ENCODE measurements around the gene CDC42BPA.

Gene CDC42BPA

GRCh38 chr1:226987179-226987536 lies 331.1 kb downstream of the CDC42BPA start (continued):
- TF ChIP-seq ZNF565 (CRISPR knock-in tag; conservative IDR thresholded peaks at IDR 0.05; ENCODE audit: low read depth) = no peak
- no peak for TF ChIP-seq PATZ1 (CRISPR knock-in tag; IDR thresholded peaks at IDR 0.05; ENCODE audit: borderline replicate concordance)

GRCh38 chr1:226986496-226987178 lies 331.7 kb downstream of the CDC42BPA start:
- TF ChIP-seq, protein P1, sequence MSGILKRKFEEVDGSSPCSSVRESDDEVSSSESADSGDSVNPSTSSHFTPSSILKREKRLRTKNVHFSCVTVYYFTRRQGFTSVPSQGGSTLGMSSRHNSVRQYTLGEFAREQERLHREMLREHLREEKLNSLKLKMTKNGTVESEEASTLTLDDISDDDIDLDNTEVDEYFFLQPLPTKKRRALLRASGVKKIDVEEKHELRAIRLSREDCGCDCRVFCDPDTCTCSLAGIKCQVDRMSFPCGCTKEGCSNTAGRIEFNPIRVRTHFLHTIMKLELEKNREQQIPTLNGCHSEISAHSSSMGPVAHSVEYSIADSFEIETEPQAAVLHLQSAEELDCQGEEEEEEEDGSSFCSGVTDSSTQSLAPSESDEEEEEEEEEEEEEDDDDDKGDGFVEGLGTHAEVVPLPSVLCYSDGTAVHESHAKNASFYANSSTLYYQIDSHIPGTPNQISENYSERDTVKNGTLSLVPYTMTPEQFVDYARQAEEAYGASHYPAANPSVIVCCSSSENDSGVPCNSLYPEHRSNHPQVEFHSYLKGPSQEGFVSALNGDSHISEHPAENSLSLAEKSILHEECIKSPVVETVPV (CRISPR knock-in tag; IDR thresholded peaks at IDR 0.05) = no peak
- no peak for TF ChIP-seq ESRRG (CRISPR knock-in tag; IDR thresholded peaks at IDR 0.05)
- no peak for TF ChIP-seq ZNF565 (CRISPR knock-in tag; conservative IDR thresholded peaks at IDR 0.05; ENCODE audit: low read depth)
- no peak for TF ChIP-seq PATZ1 (CRISPR knock-in tag; IDR thresholded peaks at IDR 0.05; ENCODE audit: borderline replicate concordance)
- no peak for TF ChIP-seq GLIS3 (CRISPR knock-in tag; IDR thresholded peaks at IDR 0.05)
- no peak for TF ChIP-seq OSR1 (CRISPR knock-in tag; IDR thresholded peaks at IDR 0.05)
- no peak for TF ChIP-seq POU6F1 (CRISPR knock-in tag; IDR thresholded peaks at IDR 0.05; ENCODE audit: borderline replicate concordance, low read depth)

GRCh38 chr1:226985839-226986463 lies 332.3 kb downstream of the CDC42BPA start:
- ATAC-seq = no peak

More at GRCh38 chr1:226986496-226987178, 331.7 kb downstream of the CDC42BPA start:
- ATAC-seq = no peak

DNA sequence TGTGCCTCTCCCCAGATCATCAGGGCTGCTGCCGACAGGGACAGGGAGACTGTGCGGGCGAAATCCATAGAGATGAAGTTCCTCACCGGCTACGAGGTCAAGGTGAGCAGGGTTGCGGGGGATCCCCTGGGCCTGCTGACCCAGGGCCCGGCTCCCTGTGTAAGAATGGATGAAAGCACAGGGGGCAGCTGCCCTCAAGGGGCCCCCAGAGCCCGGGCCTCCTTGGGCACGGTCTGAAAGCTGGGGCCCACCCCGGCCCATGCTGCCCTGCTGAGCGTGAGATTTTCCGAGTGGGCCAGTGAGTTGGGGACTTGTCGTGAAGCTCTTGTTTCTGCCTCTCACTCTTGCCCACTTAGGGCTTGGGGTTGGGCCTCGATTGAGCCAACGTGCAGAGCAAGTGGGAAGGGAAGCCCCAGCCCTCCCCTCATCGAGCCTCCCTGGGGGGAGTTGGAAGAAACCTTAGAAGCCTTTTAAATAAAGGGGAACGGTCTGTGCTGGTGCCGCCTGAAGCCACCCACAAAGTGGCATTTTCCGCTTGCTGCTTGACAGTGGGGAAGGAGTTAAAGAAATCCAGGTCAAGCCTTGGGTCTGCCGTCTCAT lies 333.0 kb downstream of the CDC42BPA start:
- TF ChIP-seq SNAI2 (CRISPR knock-in tag; IDR thresholded peaks at IDR 0.05) (no peak), PATZ1 (CRISPR knock-in tag; IDR thresholded peaks at IDR 0.05; ENCODE audit: borderline replicate concordance) (no peak), GLIS3 (CRISPR knock-in tag; IDR thresholded peaks at IDR 0.05) (no peak), TCF4 (CRISPR knock-in tag; IDR thresholded peaks at IDR 0.05; ENCODE audit: borderline replicate concordance) (no peak), ESRRG (CRISPR knock-in tag; IDR thresholded peaks at IDR 0.05) (no peak), ZNF565 (CRISPR knock-in tag; conservative IDR thresholded peaks at IDR 0.05; ENCODE audit: low read depth) (no peak), TOX (CRISPR knock-in tag; IDR thresholded peaks at IDR 0.05; ENCODE audit: borderline replicate concordance) (no peak)
- no peak; the same call in 2 of the 3 replicates for ATAC-seq

More at GRCh38 chr1:226985839-226986463, 332.3 kb downstream of the CDC42BPA start:
- TF ChIP-seq PPARA (CRISPR knock-in tag; IDR thresholded peaks at IDR 0.05; ENCODE audit: borderline replicate concordance) = no peak
- TF ChIP-seq BACH2 (CRISPR knock-in tag; IDR thresholded peaks at IDR 0.05; ENCODE audit: borderline replicate concordance) = no peak
